Keratinocyte (primary cell): ENCODE measurements around the gene GLRX3. TPM values are rescaled to one million over a fixed set of nuclear protein-coding genes. Genes with fewer than 3 reads are reported as not detected.

ENCODE experiments used
- DNase-seq: peaks from one replicate; pipeline ENCODE4 v3.0.0-alpha.2; 2011; ENCODE audit warnings: low read depth, missing footprints, low spot score
- FAIRE-seq: peaks from 2 replicates; lab custom pipeline; 2011; peaks lifted over from hg19 to GRCh38; lab: Jason Lieb, UNC
- H2AFZ ChIP-seq: 2 replicates; pipeline ENCODE4 v1.6.0; 2012; ENCODE audit warnings: low read length, control low read depth, inconsistent platforms; ENCODE audit not compliant: control insufficient read depth
- H3K27ac ChIP-seq: 2 replicates; pipeline ENCODE4 v1.5.1; 2011; ENCODE audit warnings: low read length; ENCODE audit not compliant: control insufficient read depth, insufficient read depth
- H3K27me3 ChIP-seq: 3 replicates; pipeline ENCODE4 v1.6.0; 2011; ENCODE audit warnings: low read length; ENCODE audit not compliant: control insufficient read depth, insufficient read depth; ENCODE audit errors: extremely low read depth
- H3K36me3 ChIP-seq, 2 experiments: 2 replicates in 1 of 2; 3 replicates in 1 of 2; pipeline ENCODE4 v1.5.1; 2011; ENCODE audit warnings: low read length in 2 of 2, mild to moderate bottlenecking in 1 of 2; ENCODE audit not compliant: control insufficient read depth in 2 of 2, insufficient read depth in 2 of 2; ENCODE audit errors: extremely low read depth in 1 of 2
- H3K4me1 ChIP-seq: 3 replicates; pipeline ENCODE4 v1.5.1; 2011; ENCODE audit warnings: low read length; ENCODE audit not compliant: control insufficient read depth, insufficient read depth; ENCODE audit errors: extremely low read depth
- H3K4me2 ChIP-seq: 3 replicates; pipeline ENCODE4 v1.6.0; 2011; ENCODE audit warnings: low read depth, low read length; ENCODE audit not compliant: control insufficient read depth, insufficient read depth; ENCODE audit errors: extremely low read depth
- H3K4me3 ChIP-seq, 3 experiments: fragments of 200-600 bp in 1 of 3; sonication (generic) in 1 of 3; 2 replicates in 2 of 3; 3 replicates in 1 of 3; pipeline ENCODE4 v1.5.1; 2011 to 2016; ENCODE audit warnings: low read length in 3 of 3, mild to moderate bottlenecking in 3 of 3, control low read depth in 2 of 3, inconsistent platforms in 1 of 3, low read depth in 1 of 3, mixed read lengths in 1 of 3, mixed run types in 1 of 3, moderate library complexity in 1 of 3; ENCODE audit not compliant: control insufficient read depth in 2 of 3, insufficient read depth in 2 of 3; ENCODE audit errors: extremely low read depth in 1 of 3
- H3K79me2 ChIP-seq: 2 replicates; pipeline ENCODE4 v1.6.0; 2012; ENCODE audit warnings: low read length; ENCODE audit not compliant: control insufficient read depth, insufficient read depth
- H3K9ac ChIP-seq: 3 replicates; pipeline ENCODE4 v1.6.0; 2011; ENCODE audit warnings: low read length; ENCODE audit not compliant: control insufficient read depth, insufficient read depth; ENCODE audit errors: extremely low read depth
- H3K9me1 ChIP-seq: 3 replicates; pipeline ENCODE4 v1.6.0; 2011; ENCODE audit warnings: low read length; ENCODE audit not compliant: control insufficient read depth, insufficient read depth; ENCODE audit errors: extremely low read depth
- H3K9me3 ChIP-seq: 2 replicates; pipeline ENCODE4 v1.5.1; 2012; ENCODE audit warnings: low read depth, low read length; ENCODE audit not compliant: control insufficient read depth
- H4K20me1 ChIP-seq: 3 replicates; pipeline ENCODE4 v1.6.0; 2011; ENCODE audit warnings: low read length; ENCODE audit not compliant: control insufficient read depth, insufficient read depth; ENCODE audit errors: extremely low read depth
- EZH2 ChIP-seq: IDR thresholded peaks from one replicate; pipeline ENCODE4 v1.6.1; 2012; ENCODE audit warnings: inconsistent platforms, mild to moderate bottlenecking, low read length, moderate library complexity
- dilution Hi-C: fragments of 300-500 bp; cut with MboI; formaldehyde crosslinking; loops from one replicate; pipeline ENCODE4 v1.7.0; 2020; ENCODE audit warnings: low sequenced_read_pairs; ENCODE audit not compliant: extremely low pct_ligation_motif_present
- polyA plus RNA-seq, 5 experiments: library from polyadenylated mRNA; depleted of rRNA in 3 of 5; stranded (reverse) in 3 of 5; stranded (forward) in 1 of 5; unstranded in 1 of 5; fragments of >200 nt; gene quantifications; 1 replicate in 1 of 5; 2 replicates in 3 of 5; 3 replicates in 1 of 5; pipeline versions ENCODE4 v1.2.1 to v1.2.3, GENCODE V29; 2011 to 2012; ENCODE audit warnings: missing spikeins in 2 of 5, low read depth in 1 of 5, low replicate concordance in 1 of 5
- TF ChIP-seq, protein P1 (sequence below), 3 experiments: IDR thresholded peaks in 1 of 3; conservative IDR thresholded peaks in 1 of 3; optimal IDR thresholded peaks in 1 of 3; 2 replicates in 2 of 3; 3 replicates in 1 of 3; pipeline versions ENCODE3 to v1.5.1; 2011; ENCODE audit warnings: low read length in 3 of 3, mild to moderate bottlenecking in 3 of 3, moderate library complexity in 2 of 3, control low read depth in 1 of 3, inconsistent platforms in 1 of 3; ENCODE audit not compliant: insufficient read depth in 2 of 3; ENCODE audit errors: extremely low read depth in 1 of 3

GLRX3 gene
- polyA plus RNA-seq, 1 donor (not counting 4 experiments of a cell fraction or from before 2014, with no cell fraction given) = 215 TPM

- H3K9me3 ChIP-seq = no peaks in the 10 kb centered on the region
- FAIRE-seq = no peak
- no peak overlapping the region for H2AFZ ChIP-seq
- TF ChIP-seq, protein P1, sequence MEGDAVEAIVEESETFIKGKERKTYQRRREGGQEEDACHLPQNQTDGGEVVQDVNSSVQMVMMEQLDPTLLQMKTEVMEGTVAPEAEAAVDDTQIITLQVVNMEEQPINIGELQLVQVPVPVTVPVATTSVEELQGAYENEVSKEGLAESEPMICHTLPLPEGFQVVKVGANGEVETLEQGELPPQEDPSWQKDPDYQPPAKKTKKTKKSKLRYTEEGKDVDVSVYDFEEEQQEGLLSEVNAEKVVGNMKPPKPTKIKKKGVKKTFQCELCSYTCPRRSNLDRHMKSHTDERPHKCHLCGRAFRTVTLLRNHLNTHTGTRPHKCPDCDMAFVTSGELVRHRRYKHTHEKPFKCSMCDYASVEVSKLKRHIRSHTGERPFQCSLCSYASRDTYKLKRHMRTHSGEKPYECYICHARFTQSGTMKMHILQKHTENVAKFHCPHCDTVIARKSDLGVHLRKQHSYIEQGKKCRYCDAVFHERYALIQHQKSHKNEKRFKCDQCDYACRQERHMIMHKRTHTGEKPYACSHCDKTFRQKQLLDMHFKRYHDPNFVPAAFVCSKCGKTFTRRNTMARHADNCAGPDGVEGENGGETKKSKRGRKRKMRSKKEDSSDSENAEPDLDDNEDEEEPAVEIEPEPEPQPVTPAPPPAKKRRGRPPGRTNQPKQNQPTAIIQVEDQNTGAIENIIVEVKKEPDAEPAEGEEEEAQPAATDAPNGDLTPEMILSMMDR (optimal IDR thresholded peaks at IDR 0.05 in 1 of 3, IDR thresholded peaks at IDR 0.05 in 1 of 3, conservative IDR thresholded peaks at IDR 0.05 in 1 of 3; ENCODE audit: extremely low read depth in 1 of 3, insufficient read depth in 2 of 3, low read length in 3 of 3) = no peak
- TF ChIP-seq EZH2 = no peak
- dilution Hi-C loops = no loop called here
- no peak overlapping the region for H3K27ac ChIP-seq
- no peak overlapping the region for H3K4me2 ChIP-seq
- no peaks in the 10 kb centered on the region for H3K79me2 ChIP-seq
- H3K9me1 ChIP-seq = no peaks in the 10 kb centered on the region
- H3K27me3 ChIP-seq = no peaks in the 10 kb centered on the region
- no peak for DNase-seq
- H3K4me3 ChIP-seq = no peak overlapping the region
- H3K4me1 ChIP-seq = no peaks in the 10 kb centered on the region
- no peaks in the 10 kb centered on the region for H4K20me1 ChIP-seq
- no peaks in the 10 kb centered on the region for H3K36me3 ChIP-seq
- no peak overlapping the region for H3K9ac ChIP-seq
Measured at GRCh38 chr10:130121486-130122079, 14.6 kb upstream of the GLRX3 start.

GRCh38 chr10:130127364-130128061 lies 8.7 kb upstream of the GLRX3 start:
- H2AFZ ChIP-seq = no peak overlapping the region
- H3K79me2 ChIP-seq = no peaks in the 10 kb centered on the region
- no peak overlapping the region for H3K4me3 ChIP-seq
- no peaks in the 10 kb centered on the region for H3K9me3 ChIP-seq
- TF ChIP-seq EZH2 = no peak
- TF ChIP-seq, protein P1 (optimal IDR thresholded peaks at IDR 0.05 in 1 of 3, IDR thresholded peaks at IDR 0.05 in 1 of 3, conservative IDR thresholded peaks at IDR 0.05 in 1 of 3; ENCODE audit: extremely low read depth in 1 of 3, insufficient read depth in 2 of 3, low read length in 3 of 3) = peak; percentile 84 to 93 (median 87)
- peak; percentile 91 for FAIRE-seq
- H3K36me3 ChIP-seq = no peaks in the 10 kb centered on the region
- H3K9me1 ChIP-seq = no peaks in the 10 kb centered on the region
- H4K20me1 ChIP-seq = no peaks in the 10 kb centered on the region
- DNase-seq = no peak
- no peak overlapping the region for H3K27ac ChIP-seq
- dilution Hi-C loops = no loop called here
- H3K9ac ChIP-seq = no peak overlapping the region
- H3K27me3 ChIP-seq = no peaks in the 10 kb centered on the region
- peak overlapping the region; percentile 20 for H3K4me2 ChIP-seq
- peaks cover 5% of the 10 kb centered on the region for H3K4me1 ChIP-seq
